Fibroblast of villous mesenchyme (primary cell): ENCODE results near the gene IFI27. TPM values are rescaled to one million over a fixed set of nuclear protein-coding genes. Genes with fewer than 3 reads are reported as not detected.

Source experiments
- DNase-seq: peaks from one replicate; pipeline ENCODE4 v3.0.0-alpha.2; 2010; ENCODE audit warnings: low read depth
- H3K4me3 ChIP-seq: 2 replicates; pipeline ENCODE4 v1.5.1; 2011; ENCODE audit warnings: low read depth, mild to moderate bottlenecking, low read length
- CTCF ChIP-seq: IDR thresholded peaks from 2 replicates; pipeline ENCODE4 v1.5.1; 2012; ENCODE audit warnings: low read depth, mild to moderate bottlenecking, low read length; ENCODE audit not compliant: insufficient read depth
- total RNA-seq: library from RNA; depleted of rRNA; stranded (reverse); fragments of >200 nt; gene quantifications from 2 replicates; pipeline ENCODE4 v1.2.3, GENCODE V29; 2012

Gene IFI27
- total RNA-seq, 1 donor, result 51.4 TPM

DNA sequence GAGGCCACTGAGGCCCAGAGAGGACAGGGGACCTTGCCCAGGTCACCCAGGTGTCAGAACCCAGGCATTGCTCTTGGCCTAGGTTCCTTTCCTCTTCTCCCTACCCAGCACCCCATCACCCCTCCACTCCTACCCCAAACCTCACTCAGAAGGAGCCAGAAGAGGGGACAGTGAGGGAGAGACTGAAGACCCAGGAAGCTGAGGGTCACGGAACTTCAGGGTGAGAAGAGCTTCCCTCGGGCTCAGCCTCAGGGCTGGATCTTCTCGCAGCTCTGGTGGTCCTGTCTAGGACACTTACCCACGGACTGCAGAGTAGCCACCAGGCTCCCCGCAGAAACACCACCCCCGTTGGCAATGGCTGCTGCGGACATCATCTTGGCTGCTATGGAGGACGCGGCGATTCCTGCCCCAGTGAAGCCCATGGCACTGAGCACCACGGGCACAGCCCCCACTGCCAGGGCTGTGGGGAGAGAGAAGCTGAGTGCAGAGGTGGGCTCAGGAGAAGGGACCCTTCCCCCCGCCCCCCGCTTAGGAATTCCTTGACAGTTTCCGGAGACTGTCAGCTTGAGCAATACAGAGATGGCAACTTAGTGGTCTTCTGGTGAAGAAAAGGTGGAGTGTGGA, 17.8 kb downstream of the IFI27 start:
- no peak for TF ChIP-seq CTCF
- peak overlapping the region; percentile 82 for H3K4me3 ChIP-seq
- DNase-seq, result no peak

GRCh38 chr14:94129111-94129757, 18.7 kb downstream of the IFI27 start, which contains the start of gene IFI27L2:
TSS of gene IFI27L2 (minus strand) at chr14:94129604. CDS start at chr14:94129564, 40 bp downstream.
- DNase-seq, result peak; percentile 83
- peak; percentile 30 for TF ChIP-seq CTCF
- H3K4me3 ChIP-seq, result peak within 1 kb of the TSS; percentile 82

GRCh38 chr14:94129758-94130414, 19.4 kb downstream of the IFI27 start:
- DNase-seq, result peak; percentile 37
- TF ChIP-seq CTCF, result no peak
- peak overlapping the region; percentile 82 for H3K4me3 ChIP-seq

- DNase-seq, result peak; percentile 75
- TF ChIP-seq CTCF, result peak; percentile 75
- no peak overlapping the region for H3K4me3 ChIP-seq
Observed at GRCh38 chr14:94132285-94132887, 21.9 kb downstream of the IFI27 start.

- H3K4me3 ChIP-seq, result no peak overlapping the region
- TF ChIP-seq CTCF, result no peak
- DNase-seq, result no peak
Observed at GRCh38 chr14:94135476-94135875, 24.9 kb downstream of the IFI27 start.

- H3K4me3 ChIP-seq, result no peak overlapping the region
- peak; percentile 99 for TF ChIP-seq CTCF
- peak; percentile 85 for DNase-seq
Observed at GRCh38 chr14:94136575-94137331, 26.2 kb downstream of the IFI27 start.
